Right lobe of liver (tissue), 6 donors: ENCODE data around the gene LAMTOR5. TPM values are rescaled to one million over a fixed set of nuclear protein-coding genes. Genes with fewer than 3 reads are reported as not detected.
"Not testable (repeated sequence)": the region's sequence is repeated elsewhere in the genome, so short reads cannot be mapped to it uniquely, and the experiment has no call there.

ENCODE experiments used
- ATAC-seq, 4 donors: fragments of 200-7000 bp; cut with Tn5 transposase; one replicate each; pipeline ENCODE4 v1.9.1; 2020; ENCODE audit warnings: mild to moderate bottlenecking in 4 of 4, moderate library complexity in 4 of 4
- DNase-seq, 3 donors: peaks; one replicate each; pipeline ENCODE4 v3.0.0-alpha.2; 2020
- H3K27ac ChIP-seq, 3 donors: fragments of 200-600 bp; one replicate each; pipeline ENCODE4 v1.8.0; 2022
- H3K27me3 ChIP-seq, 2 donors: fragments of 200-600 bp; one replicate each; pipeline ENCODE4 v1.8.0; 2022
- H3K36me3 ChIP-seq, 4 donors: fragments of 200-600 bp; sonication (generic) in 1 of 4; one replicate each; pipeline versions ENCODE4 v1.5.1 to v1.8.0; 2017 to 2022; ENCODE audit warnings: control low read depth in 1 of 4
- H3K4me1 ChIP-seq, 4 donors: fragments of 200-600 bp; sonication (generic) in 1 of 4; one replicate each; pipeline versions ENCODE4 v1.5.1 to v1.8.0; 2017 to 2022; ENCODE audit warnings: control low read depth in 1 of 4
- H3K4me3 ChIP-seq, 3 donors: fragments of 200-600 bp; one replicate each; pipeline ENCODE4 v1.8.0; 2022
- H3K9me3 ChIP-seq, 4 donors: fragments of 200-600 bp; sonication (generic) in 1 of 4; one replicate each; pipeline versions ENCODE4 v1.5.1 to v1.8.0; 2017 to 2022; ENCODE audit warnings: control low read depth in 1 of 4
- CTCF ChIP-seq, 4 donors: fragments of 200-600 bp in 3 of 4; fragments of 450-650 bp in 1 of 4; IDR thresholded peaks; one replicate each; pipeline versions ENCODE4 v1.5.1 to v1.8.0; 2016 to 2022; ENCODE audit warnings: antibody characterized with exemption in 4 of 4, mild to moderate bottlenecking in 2 of 4
- POLR2A ChIP-seq: fragments of 450-650 bp; IDR thresholded peaks from one replicate; pipeline ENCODE4 v1.6.1; 2017; ENCODE audit warnings: antibody characterized with exemption, mild to moderate bottlenecking
- WGBS: methylation state at CpG from one replicate; pipeline ENCODE4 v1.1.6; 2018; ENCODE audit warnings: low coverage, low lambda C conversion rate; ENCODE audit not compliant: insufficient coverage; ENCODE audit errors: missing lambda C conversion rate; 5-methylcytosine and 5-hydroxymethylcytosine counted together
- intact Hi-C, 2 donors: fragments of 100-400 bp; cut with DNase I; formaldehyde crosslinking; loops; one replicate each; pipeline versions ENCODE4 v1.11.2 to v1.14.1; 2022
- total RNA-seq, 6 experiments: library from RNA; depleted of rRNA in 2 of 6; stranded (reverse); fragments of >200 nt in 2 of 6; fragmentation: NEBNext Ultra II Directional in 3 of 6; extraction: Animal tissue kit (Norgen Biotek cat#: 25700) in 3 of 6; gene quantifications; one replicate each; pipeline versions ENCODE4 v1.1.0 to v1.2.4, GENCODE V29; 2016 to 2023
- donor health status: DM: no; HTN: yes; CAD: no.
- donor health status: DM: no; HTN: no; CAD: no.
- donor health status: DM: no; HTN: no; CAD: no.
- donor health status: DM: no; HTN: yes; CAD: no.
- donor health status: DM: no; HTN: yes; CAD: no.

LAMTOR5 gene
- total RNA-seq, 6 experiments from 2014 or later = 47.6 to 81.4 (median 53.9) TPM

GRCh38 chr1:110408488-110408887 lies 994 bp upstream of the LAMTOR5 start:
- ATAC-seq = no peak
- Histone ChIP-seq H3K9me3 (no peaks in the 10 kb centered on the region), H3K4me3 (peak overlapping the region in 2 of 3 donors; percentile 96 to 97), H3K27ac (peak overlapping the region in 1 of 3 donors; percentile 95), H3K36me3 (peaks cover 0 to 24% (median 7%) of the 10 kb centered on the region in 4 donors), H3K27me3 (no peaks in the 10 kb centered on the region), H3K4me1 (peaks cover 0 to 28% (median 0%) of the 10 kb centered on the region in 4 donors)
- no peak for DNase-seq
- TF ChIP-seq CTCF (IDR thresholded peaks at IDR 0.05) = no peak
- no peak for TF ChIP-seq POLR2A
- intact Hi-C loops = loop anchor here in 1 of 2 donors (5.0 kb wide), 1 partner anchor 71 kb away; the partner anchor contains the start of gene RBM15
- WGBS = 86% methylated on average over 8 of the region's 8 CpGs

DNA sequence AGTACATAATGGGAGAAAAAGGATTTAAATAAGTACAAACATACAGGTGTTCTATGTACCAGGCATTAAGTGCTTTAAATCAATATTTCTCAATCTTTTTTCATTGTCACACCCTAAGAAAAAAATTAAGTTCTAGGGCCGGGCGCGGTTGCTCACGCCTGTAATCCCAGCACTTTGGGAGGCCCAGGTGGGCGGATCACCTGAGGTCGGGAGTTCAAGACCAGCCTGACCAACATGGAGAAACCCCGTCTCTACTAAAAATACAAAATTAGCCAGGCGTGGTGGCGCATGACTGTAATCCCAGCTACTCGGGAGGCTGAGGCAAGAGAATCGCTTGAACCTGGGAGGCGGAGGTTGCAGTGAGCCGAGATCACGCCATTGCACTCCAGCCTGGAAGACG lies 1.1 kb downstream of the LAMTOR5 start:
- DNase-seq, H3K27me3 ChIP-seq, ATAC-seq, H3K9me3 ChIP-seq: not testable (repeated sequence)
- H3K4me1 ChIP-seq = peaks cover 0 to 28% (median 0%) of the 10 kb centered on the region in 4 donors
- peak overlapping the region; percentile 89 to 97 (median 96) for H3K4me3 ChIP-seq
- WGBS = 72% methylated on average over 15 of the region's 15 CpGs
- intact Hi-C loops = loop anchor here in 1 of 2 donors (5.0 kb wide), 1 partner anchor 69 kb away; the partner anchor contains the start of gene RBM15
- H3K27ac ChIP-seq = peak overlapping the region in 2 of 3 donors; percentile 95 to 98
- peaks cover 8 to 45% (median 21%) of the 10 kb centered on the region in 4 donors for H3K36me3 ChIP-seq

- TF ChIP-seq POLR2A (no peak), CTCF (IDR thresholded peaks at IDR 0.05) (no peak)
- no peak overlapping the region for H3K4me3 ChIP-seq
- no peak overlapping the region for H3K27ac ChIP-seq
- DNase-seq (no peak), ATAC-seq (no peak)
- intact Hi-C loops = no loop called here
- H3K27me3 ChIP-seq = no peaks in the 10 kb centered on the region
- H3K4me1 ChIP-seq = peaks cover 0 to 28% (median 0%) of the 10 kb centered on the region in 4 donors
- H3K36me3 ChIP-seq = peaks cover 11 to 65% (median 24%) of the 10 kb centered on the region in 4 donors
- 77% methylated on average over 4 of the region's 4 CpGs for WGBS
- no peaks in the 10 kb centered on the region for H3K9me3 ChIP-seq
Measured at GRCh38 chr1:110404401-110404800, 3.1 kb downstream of the LAMTOR5 start.

- intact Hi-C loops = no loop called here
- Histone ChIP-seq H3K36me3 (peaks cover 11 to 67% (median 27%) of the 10 kb centered on the region in 4 donors), H3K4me1 (peaks cover 0 to 23% (median 0%) of the 10 kb centered on the region in 4 donors), H3K27me3 (no peaks in the 10 kb centered on the region), H3K4me3 (no peak overlapping the region), H3K27ac (no peak overlapping the region), H3K9me3 (no peaks in the 10 kb centered on the region)
- ATAC-seq (no peak), DNase-seq (no peak)
- TF ChIP-seq POLR2A (no peak), CTCF (IDR thresholded peaks at IDR 0.05) (no peak)
- WGBS = 91% methylated on average over 5 of the region's 5 CpGs
Measured at GRCh38 chr1:110403805-110404204, 3.7 kb downstream of the LAMTOR5 start.

- peaks cover 0 to 13% (median 0%) of the 10 kb centered on the region in 4 donors for H3K4me1 ChIP-seq
- 100% methylated on average over 1 of the region's 48 CpGs for WGBS
- ATAC-seq, H3K9me3 ChIP-seq, H3K27ac ChIP-seq, H3K27me3 ChIP-seq, DNase-seq, H3K4me3 ChIP-seq: not testable (repeated sequence)
- peaks cover 3 to 22% (median 9%) of the 10 kb centered on the region in 4 donors for H3K36me3 ChIP-seq
- intact Hi-C loops = loop anchor here in 1 of 2 donors (10.0 kb wide), 1 partner anchor 52 kb away; no protein-coding TSS in a partner anchor
Measured at GRCh38 chr1:110396259-110396958, 11.1 kb downstream of the LAMTOR5 start.
